SK-MEL-5 (cell line): ENCODE measurements around the gene CAMK2A. TPM values are rescaled to one million over a fixed set of nuclear protein-coding genes. Genes with fewer than 3 reads are reported as not detected.
A peak's percentile ranks its signal among the peaks of the same experiment; 100 is the strongest.

Experiments used
- DNase-seq: peaks from one replicate; pipeline ENCODE4 v3.0.0-alpha.2; 2016; ENCODE audit warnings: low read depth, low spot score
- in situ Hi-C: cut with HindIII; loops from 2 replicates; pipeline ENCODE4 v1.10.0; 2016; ENCODE audit warnings: low sequenced_read_pairs, high pct_unique_total_duplicates, low pct_unique_long_range_greater_than_20kb
- total RNA-seq: library from RNA; depleted of rRNA; stranded (reverse); fragments of >200 nt; shearing (Covaris generic); gene quantifications from 2 replicates; pipeline ENCODE4 v1.2.3, GENCODE V29; 2014; rRNA removed

The CAMK2A gene
- total RNA-seq, 1 experiment from 2014 or later, result not detected

DNA sequence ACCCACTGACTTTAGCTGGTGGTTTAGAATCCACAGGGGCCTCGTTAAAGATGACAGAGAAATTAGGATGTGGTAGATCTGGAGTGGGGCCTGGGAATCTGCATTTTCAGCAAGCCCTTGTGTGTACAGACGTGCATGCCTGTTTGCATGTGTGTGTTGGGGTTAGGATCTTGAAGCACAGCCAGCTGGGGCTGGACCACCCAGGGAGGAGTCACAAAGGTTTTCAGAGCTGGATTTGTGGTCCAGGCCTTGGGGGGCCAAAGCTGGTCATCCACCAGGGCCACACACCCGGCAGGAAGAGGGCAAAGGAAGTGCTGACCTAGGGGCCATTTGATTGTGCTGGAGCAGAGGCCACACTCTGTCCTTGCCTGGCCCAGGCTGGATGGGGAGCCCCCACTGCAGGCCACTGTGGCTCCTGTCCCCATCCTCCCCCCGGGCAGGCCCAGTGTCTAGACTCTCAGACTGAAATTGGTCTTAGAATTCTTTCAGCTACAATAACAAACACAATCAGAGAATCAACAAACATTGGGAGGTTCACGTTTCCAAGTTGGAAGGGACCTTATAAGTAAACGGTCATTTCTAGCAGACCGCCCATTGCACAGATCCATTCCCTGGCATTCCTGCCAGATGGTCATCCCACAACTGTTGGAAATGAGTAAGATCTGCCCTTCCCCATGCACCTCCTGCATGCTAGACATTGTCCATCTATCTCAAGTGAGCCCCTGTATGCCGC is 112.7 kb downstream of the CAMK2A start:
- in situ Hi-C loops, result no loop called here
- no peak for DNase-seq

GRCh38 chr5:150175536-150175935 is 114.0 kb downstream of the CAMK2A start:
- peak; percentile 63 for DNase-seq
- in situ Hi-C loops, result no loop called here

DNA sequence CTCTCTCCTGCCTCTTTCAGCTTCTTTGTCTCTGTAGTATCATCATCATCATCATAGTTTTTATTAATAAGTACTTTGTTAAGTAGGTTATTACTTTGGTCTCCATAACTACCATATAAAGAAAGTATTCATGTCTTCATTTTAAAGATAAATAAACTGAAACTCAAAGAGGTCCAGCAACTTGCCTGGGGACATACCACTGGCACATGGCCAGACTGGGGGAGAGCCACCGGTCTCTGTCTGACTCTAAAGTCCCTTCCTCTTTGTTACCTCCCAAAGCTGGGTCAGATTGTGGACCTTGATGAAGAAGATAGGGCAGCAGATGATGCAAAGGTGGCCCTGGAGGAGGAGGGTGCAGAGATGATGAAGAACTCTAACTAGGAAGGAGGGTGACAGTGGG is 114.5 kb downstream of the CAMK2A start:
- in situ Hi-C loops, result no loop called here
- DNase-seq, result no peak

- in situ Hi-C loops, result no loop called here
- no peak for DNase-seq
Measured at GRCh38 chr5:150174285-150174684, 115.3 kb downstream of the CAMK2A start.

DNA sequence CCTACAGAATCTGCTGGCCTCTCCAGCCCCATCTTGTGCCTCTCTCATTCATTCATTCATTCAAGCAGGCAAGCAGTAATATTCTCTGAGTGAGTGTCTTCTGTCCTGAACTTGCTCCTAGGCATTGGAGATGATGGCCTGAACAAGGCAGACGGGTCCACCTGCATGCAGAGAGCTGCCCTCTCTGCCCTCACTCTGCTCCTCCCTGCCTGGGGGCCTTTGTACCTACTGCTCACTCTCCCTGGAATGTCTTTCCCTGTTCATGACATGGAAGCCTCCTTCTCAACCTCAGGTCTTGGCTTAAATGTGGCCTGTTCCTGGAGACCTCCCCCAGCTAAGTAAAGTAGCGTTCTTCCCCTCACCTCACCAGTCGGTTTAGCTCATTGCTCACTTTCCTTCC is 116.4 kb downstream of the CAMK2A start:
- in situ Hi-C loops, result no loop called here
- no peak for DNase-seq

GRCh38 chr5:150172556-150172955 is 117.0 kb downstream of the CAMK2A start:
- in situ Hi-C loops, result no loop called here
- no peak for DNase-seq

GRCh38 chr5:150172145-150172544 is 117.4 kb downstream of the CAMK2A start:
- peak; percentile 35 for DNase-seq
- in situ Hi-C loops, result no loop called here

Other genes starting within 250 kb of the CAMK2A start
- 0.53 TPM in 1 of 2 replicates, not detected in the other for gene CSF1R, start 203.2 kb downstream of the CAMK2A start, total RNA-seq
- gene PDGFRB, start 133.9 kb downstream of the CAMK2A start, total RNA-seq, result 0.11 and 0.32 TPM in 2 replicates
- not detected in 2 replicates for gene CDX1, start 123.0 kb downstream of the CAMK2A start, total RNA-seq
- gene SLC6A7, start 99.7 kb downstream of the CAMK2A start, total RNA-seq, result not detected in 2 replicates
- gene ARSI, start 13.1 kb upstream of the CAMK2A start, total RNA-seq, result not detected in 2 replicates
- 20.8 and 25.7 TPM in 2 replicates for gene TCOF1, start 67.9 kb upstream of the CAMK2A start, total RNA-seq
- 46.8 and 48.5 TPM in 2 replicates for gene CD74, start 123.1 kb upstream of the CAMK2A start, total RNA-seq
- 2,665 and 2,807 TPM in 2 replicates for gene RPS14, start 160.0 kb upstream of the CAMK2A start, total RNA-seq
- gene NDST1, start 218.4 kb upstream of the CAMK2A start, total RNA-seq, result 9.6 and 10.9 TPM in 2 replicates